Cardiac septum (tissue), 1 donor: ENCODE measurements around the gene TRIM4. TPM values are rescaled to one million over a fixed set of nuclear protein-coding genes. Genes with fewer than 3 reads are reported as not detected.
"Not testable (repeated sequence)": the region's sequence is repeated elsewhere in the genome, so short reads cannot be mapped to it uniquely, and the experiment has no call there.

Experiments used
- DNase-seq: peaks from one replicate; pipeline ENCODE4 v3.0.0-alpha.2; 2020; ENCODE audit warnings: low spot score
- intact Hi-C: fragments of 100-400 bp; cut with DNase I; formaldehyde crosslinking; loops from one replicate; pipeline ENCODE4 v1.14.0; 2022
- long read RNA-seq: library from polyadenylated mRNA; unstranded; transcript quantifications from one replicate; pipeline ENCODE4 v2.0.0, GENCODE V29; 2021
- total RNA-seq: library from RNA; stranded (reverse); fragmentation: NEBNext Ultra II Directional; extraction: Animal tissue kit (Norgen Biotek cat#: 25700); gene quantifications from one replicate; pipeline ENCODE4 v1.2.1, GENCODE V29; 2021
- donor health status: DM: no; HTN: no; CAD: no.

Gene TRIM4
- total RNA-seq: 7.8 TPM
- long read RNA-seq, transcript TRIM4-201 (6 exons, 3,374 nt): major isoform, 9 of 14 reads
- long read RNA-seq, partial matches to known transcripts: 1 of 14 reads
- long read RNA-seq, other reads (novel, unspliced or antisense): 3 of 14 reads

- intact Hi-C loops: loop anchor here (10.0 kb wide), 1 partner anchor 166 kb away; the partner anchor contains the start of genes COPS6 and ZNF3
- DNase-seq: peak; percentile 94
Measured at GRCh38 chr7:99918959-99919813, at the start of gene TRIM4. TSS of gene TRIM4 (minus strand) at chr7:99919530. CDS start at chr7:99919401, 129 bp downstream.

- intact Hi-C loops: no loop called here
Measured at GRCh38 chr7:99958564-99959227, 39.4 kb upstream of the TRIM4 start.

GRCh38 chr7:99955247-99955646 is 35.9 kb upstream of the TRIM4 start:
- DNase-seq: no peak
- intact Hi-C loops: no loop called here

More at GRCh38 chr7:99958564-99959227, 39.4 kb upstream of the TRIM4 start:
- DNase-seq: no peak

- DNase-seq, intact Hi-C loops: not testable (repeated sequence)
Measured at GRCh38 chr7:99954643-99955042, 35.3 kb upstream of the TRIM4 start.

GRCh38 chr7:99953649-99954048 is 34.3 kb upstream of the TRIM4 start:
- intact Hi-C loops: no loop called here
- DNase-seq: no peak

GRCh38 chr7:99952649-99953048 is 33.3 kb upstream of the TRIM4 start:
- intact Hi-C loops, DNase-seq: not testable (repeated sequence)

- intact Hi-C loops, DNase-seq: not testable (repeated sequence)
Measured at GRCh38 chr7:99950819-99951218, 31.5 kb upstream of the TRIM4 start.

GRCh38 chr7:99949645-99950228 is 30.4 kb upstream of the TRIM4 start:
- no peak for DNase-seq
- intact Hi-C loops: no loop called here

GRCh38 chr7:99947608-99948007 is 28.3 kb upstream of the TRIM4 start:
- no peak for DNase-seq
- intact Hi-C loops: no loop called here

- intact Hi-C loops: no loop called here
- DNase-seq: no peak
Measured at GRCh38 chr7:99944497-99945070, 25.3 kb upstream of the TRIM4 start.

- DNase-seq: no peak
- intact Hi-C loops: no loop called here
Measured at GRCh38 chr7:99943641-99944496, 24.5 kb upstream of the TRIM4 start.

GRCh38 chr7:99938296-99938695 is 19.0 kb upstream of the TRIM4 start:
- DNase-seq: no peak
- intact Hi-C loops: no loop called here

GRCh38 chr7:99935009-99935408 is 15.7 kb upstream of the TRIM4 start:
- intact Hi-C loops, DNase-seq: not testable (repeated sequence)

GRCh38 chr7:99930376-99930775 is 11.0 kb upstream of the TRIM4 start:
- no peak for DNase-seq
- intact Hi-C loops: no loop called here

- intact Hi-C loops: no loop called here
- DNase-seq: no peak
Measured at GRCh38 chr7:99929730-99930053, 10.4 kb upstream of the TRIM4 start.

GRCh38 chr7:99928994-99929729 is 9.8 kb upstream of the TRIM4 start, which contains the start of gene GJC3:
TSS of gene GJC3 (minus strand) at chr7:99929620. CDS start at chr7:99929620, 0 bp downstream.
- intact Hi-C loops: no loop called here
- DNase-seq: peak; percentile 82

- intact Hi-C loops: no loop called here
- no peak for DNase-seq
Measured at GRCh38 chr7:99928188-99928587, 8.9 kb upstream of the TRIM4 start.

GRCh38 chr7:99927536-99927935 is 8.2 kb upstream of the TRIM4 start:
- DNase-seq: no peak

More at GRCh38 chr7:99927536-99927935, 8.2 kb upstream of the TRIM4 start:
- intact Hi-C loops: no loop called here
